Activated T-cell treated with anti-CD3 and anti-CD28 coated beads, Interleukin-2, amount 50 U/mL, for 72 hours (primary cell): Measurements from ENCODE around the gene MRGPRF. TPM values are rescaled to one million over a fixed set of nuclear protein-coding genes. Genes with fewer than 3 reads are reported as not detected.
"Not testable (repeated sequence)": the region's sequence is repeated elsewhere in the genome, so short reads cannot be mapped to it uniquely, and the experiment has no call there.

Source experiments
- ATAC-seq, 2 donors: fragments of 150-1000 bp; cut with Tn5 transposase; replicated peaks in 1 of 2; 2 replicates each; pipeline ENCODE4 v1.10.0; 2021; ENCODE audit warnings: moderate library complexity in 2 of 2, mild to moderate bottlenecking in 1 of 2
- DNase-seq, 2 donors: peaks; one replicate each; pipeline ENCODE4 v3.0.0; 2021 to 2022; ENCODE audit warnings: mixed read lengths in 1 of 2
- H3K27ac Mint-ChIP-seq: one replicate; pipeline ENCODE4 v1.8.0; 2022; ENCODE audit warnings: mild to moderate bottlenecking, moderate library complexity, mixed read lengths
- H3K27me3 Mint-ChIP-seq: one replicate; pipeline ENCODE4 v1.8.0; 2022; ENCODE audit warnings: low read depth, mixed read lengths
- H3K36me3 Mint-ChIP-seq, 2 donors: one replicate each; pipeline ENCODE4 v1.8.0; 2022; ENCODE audit warnings: mixed read lengths in 2 of 2, mild to moderate bottlenecking in 1 of 2; ENCODE audit not compliant: insufficient read depth in 2 of 2
- H3K4me1 Mint-ChIP-seq: one replicate; pipeline ENCODE4 v1.8.0; 2022; ENCODE audit warnings: low read depth, mixed read lengths
- H3K4me3 Mint-ChIP-seq, 2 donors: one replicate each; pipeline ENCODE4 v1.8.0; 2022; ENCODE audit warnings: mild to moderate bottlenecking in 2 of 2, mixed read lengths in 2 of 2, moderate library complexity in 2 of 2
- H3K9me3 Mint-ChIP-seq, 2 donors: one replicate each; pipeline ENCODE4 v1.8.0; 2022; ENCODE audit warnings: mixed read lengths in 2 of 2
- total RNA-seq, 2 donors: library from RNA; stranded (reverse); gene quantifications; one replicate each; pipeline ENCODE4 v1.2.3, GENCODE V29; 2022

The MRGPRF gene
- total RNA-seq, 2 donors from 2014 or later = not detected

DNA sequence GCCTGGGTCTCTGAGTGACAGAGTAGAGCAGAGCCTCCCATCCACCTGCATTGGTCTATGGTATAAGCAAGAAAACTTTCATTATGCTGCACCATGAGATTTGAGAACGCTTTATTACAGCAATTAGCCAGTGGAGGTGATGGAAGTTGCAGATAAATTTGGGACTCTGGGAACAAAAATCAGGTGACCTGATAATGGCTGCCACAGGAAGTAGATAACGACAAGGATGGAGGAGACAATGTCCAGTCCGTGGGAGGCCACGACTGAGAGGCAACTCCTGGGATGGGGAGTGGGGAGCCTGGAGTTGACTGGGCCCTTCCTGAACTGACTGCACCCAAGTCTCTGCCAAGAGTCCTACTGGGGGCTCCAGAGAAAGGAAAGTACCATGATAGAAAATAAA, 37.0 kb downstream of the MRGPRF start:
- ATAC-seq = no peak
- Mint-ChIP-seq H3K4me3 (no peak overlapping the region), H3K27ac (no peak overlapping the region), H3K27me3 (no peaks in the 10 kb centered on the region), H3K9me3 (no peaks in the 10 kb centered on the region), H3K4me1 (peaks cover 4% of the 10 kb centered on the region), H3K36me3 (no peaks in the 10 kb centered on the region)
- no peak for DNase-seq

DNA sequence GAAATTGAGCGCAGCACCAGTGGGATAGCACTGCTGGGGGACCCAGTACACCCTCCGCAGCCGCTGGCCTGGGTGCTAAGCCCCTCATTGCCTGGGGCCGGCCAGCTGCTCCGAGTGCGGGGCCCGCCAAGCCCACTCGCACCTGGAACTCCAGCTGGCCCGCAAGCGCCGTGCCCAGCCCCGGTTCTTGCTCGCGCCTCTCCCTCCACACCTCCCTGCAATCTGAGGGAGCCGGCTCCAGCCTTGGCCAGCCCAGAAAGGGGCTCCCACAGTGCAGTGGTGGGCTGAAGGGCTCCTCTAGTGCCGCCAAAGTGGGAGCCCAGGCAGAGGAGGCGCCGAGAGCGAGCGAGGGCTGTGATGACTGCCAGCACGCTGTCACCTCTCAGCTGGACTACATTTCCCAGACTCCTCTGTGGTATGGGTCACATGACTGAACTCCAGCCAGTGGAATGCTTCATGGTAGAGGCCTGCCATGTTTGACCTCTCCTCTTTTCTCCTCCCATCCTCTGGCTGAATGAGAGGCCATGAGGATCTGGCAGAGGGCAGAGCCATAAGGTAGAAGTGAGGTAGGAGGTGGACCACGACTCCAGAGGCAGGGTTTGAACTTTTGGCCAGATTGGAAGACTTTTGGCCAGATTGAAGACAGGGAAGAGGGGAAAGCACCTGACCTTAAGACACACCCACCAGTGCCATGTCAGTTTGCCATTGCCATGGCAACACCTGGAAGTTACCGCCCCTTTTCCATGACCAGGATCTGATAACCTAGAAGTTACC, 38.4 kb downstream of the MRGPRF start:
- H3K4me3 Mint-ChIP-seq = no peak overlapping the region

DNA sequence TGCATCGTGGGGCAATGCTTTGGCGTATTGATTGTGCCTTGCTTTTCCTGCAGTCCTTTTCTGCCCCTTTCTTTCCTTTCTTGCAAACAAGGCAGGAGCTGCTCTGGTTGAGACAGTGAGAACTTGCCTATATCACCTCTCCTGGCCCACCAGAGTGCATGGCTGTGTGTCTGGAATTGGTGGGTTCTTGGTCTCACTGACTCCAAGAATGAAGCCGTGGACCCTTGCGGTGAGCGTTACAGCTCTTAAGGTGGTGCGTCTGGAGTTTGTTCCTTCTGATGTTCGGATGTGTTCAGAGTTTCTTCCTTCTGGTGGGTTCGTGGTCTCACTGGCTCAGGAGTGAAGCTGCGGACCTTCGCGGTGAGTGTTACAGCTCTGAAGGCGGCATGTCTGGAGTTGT, 39.3 kb downstream of the MRGPRF start:
- not testable (repeated sequence) for H3K9me3 Mint-ChIP-seq, H3K4me3 Mint-ChIP-seq, H3K27me3 Mint-ChIP-seq, H3K27ac Mint-ChIP-seq, H3K36me3 Mint-ChIP-seq, H3K4me1 Mint-ChIP-seq, DNase-seq, ATAC-seq

More for the DNA sequence above, 38.4 kb downstream of the MRGPRF start:
- ATAC-seq = peak; percentile 75 to 84
- H3K27me3 Mint-ChIP-seq = no peaks in the 10 kb centered on the region
- DNase-seq = peak; percentile 15 to 19
- H3K36me3 Mint-ChIP-seq = no peaks in the 10 kb centered on the region
- no peak overlapping the region for H3K27ac Mint-ChIP-seq
- H3K4me1 Mint-ChIP-seq = peaks cover 4% of the 10 kb centered on the region
- H3K9me3 Mint-ChIP-seq = no peaks in the 10 kb centered on the region

DNA sequence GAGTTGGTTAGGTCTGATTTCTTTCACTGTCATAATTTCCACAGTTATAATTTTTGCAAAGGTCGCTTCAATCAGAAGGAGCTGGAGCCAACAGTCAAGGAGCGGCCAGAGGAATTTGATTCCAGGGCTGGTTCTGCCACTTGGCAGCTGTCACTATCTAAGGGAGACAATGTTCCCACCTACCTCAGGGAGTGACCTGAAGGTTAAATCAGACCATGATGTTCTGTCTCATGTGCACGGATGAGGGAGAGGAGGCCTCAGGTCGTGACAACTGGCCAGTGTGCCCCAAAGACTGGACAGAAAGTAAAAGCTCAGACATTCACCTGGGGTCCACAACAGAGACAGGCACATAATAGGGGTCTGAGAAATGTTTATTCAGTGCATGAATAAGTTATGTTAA, 39.8 kb downstream of the MRGPRF start:
- H3K4me1 Mint-ChIP-seq = peaks cover 4% of the 10 kb centered on the region
- no peak for DNase-seq
- no peaks in the 10 kb centered on the region for H3K9me3 Mint-ChIP-seq
- H3K36me3 Mint-ChIP-seq = no peaks in the 10 kb centered on the region
- ATAC-seq = no peak
- no peaks in the 10 kb centered on the region for H3K27me3 Mint-ChIP-seq
- no peak overlapping the region for H3K4me3 Mint-ChIP-seq
- H3K27ac Mint-ChIP-seq = no peak overlapping the region

DNA sequence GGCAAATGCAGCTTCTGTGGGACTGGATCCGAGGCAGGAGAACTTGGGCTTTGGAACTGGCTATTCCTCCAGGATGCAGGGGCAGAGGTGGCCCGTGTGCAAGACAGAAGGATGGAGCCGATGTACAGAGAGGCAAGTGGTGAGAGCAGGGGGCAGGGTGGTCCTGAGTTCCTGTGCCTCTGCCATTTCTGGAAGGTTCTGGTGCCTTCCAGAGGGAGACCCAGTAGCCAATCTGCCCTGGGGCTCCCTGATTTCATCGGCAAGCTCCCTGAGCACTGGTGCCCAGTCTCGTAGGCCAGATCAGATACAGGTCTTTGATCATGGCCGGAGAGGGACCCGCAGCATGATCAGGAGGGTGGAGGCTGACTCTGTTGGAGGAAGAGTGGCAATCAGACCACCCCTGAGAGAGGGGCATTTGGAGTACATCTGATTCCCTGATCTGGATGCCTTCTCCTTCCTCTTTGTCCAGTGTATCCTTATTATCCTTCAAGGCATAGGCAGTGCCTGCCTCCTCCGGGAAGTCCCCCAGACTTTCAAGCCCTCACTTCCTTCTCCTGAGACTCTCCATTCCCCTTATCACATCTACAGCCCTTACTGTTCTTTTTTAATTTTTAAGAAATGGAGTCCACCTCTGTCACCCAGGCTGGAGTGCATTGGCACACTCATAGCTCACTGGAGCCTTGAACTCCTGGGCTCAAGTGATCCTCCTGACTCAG, 42.0 kb downstream of the MRGPRF start:
- no peaks in the 10 kb centered on the region for H3K27me3 Mint-ChIP-seq
- ATAC-seq = no peak
- no peak for DNase-seq
- no peaks in the 10 kb centered on the region for H3K9me3 Mint-ChIP-seq
- H3K36me3 Mint-ChIP-seq = no peaks in the 10 kb centered on the region
- H3K4me3 Mint-ChIP-seq = no peak overlapping the region
- no peak overlapping the region for H3K27ac Mint-ChIP-seq
- peaks cover 7% of the 10 kb centered on the region for H3K4me1 Mint-ChIP-seq

DNA sequence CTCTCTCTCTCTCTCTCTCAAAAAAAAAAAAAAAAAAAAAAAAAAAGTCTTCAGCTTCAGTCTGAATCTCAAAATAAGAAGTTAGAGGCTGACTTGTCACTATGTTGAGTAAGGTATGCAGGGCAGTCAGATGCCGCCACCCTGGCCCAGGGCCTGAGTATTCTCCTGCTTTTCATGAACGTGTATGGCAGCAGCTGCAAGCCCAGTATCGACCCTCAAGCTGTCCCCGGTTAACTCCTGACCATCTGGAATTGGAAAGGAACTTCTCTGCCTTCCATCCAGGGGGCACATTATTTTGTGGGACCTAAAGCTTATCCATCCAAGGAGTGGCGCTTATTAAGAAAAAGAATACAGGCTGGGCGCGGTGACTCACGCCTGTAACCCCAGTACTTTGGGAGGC, 43.7 kb downstream of the MRGPRF start:
- no peak for DNase-seq
- ATAC-seq = no peak
- Mint-ChIP-seq H3K36me3 (no peaks in the 10 kb centered on the region), H3K4me3 (no peak overlapping the region), H3K4me1 (peaks cover 4% of the 10 kb centered on the region), H3K27me3 (no peaks in the 10 kb centered on the region), H3K9me3 (no peaks in the 10 kb centered on the region), H3K27ac (no peak overlapping the region)

DNA sequence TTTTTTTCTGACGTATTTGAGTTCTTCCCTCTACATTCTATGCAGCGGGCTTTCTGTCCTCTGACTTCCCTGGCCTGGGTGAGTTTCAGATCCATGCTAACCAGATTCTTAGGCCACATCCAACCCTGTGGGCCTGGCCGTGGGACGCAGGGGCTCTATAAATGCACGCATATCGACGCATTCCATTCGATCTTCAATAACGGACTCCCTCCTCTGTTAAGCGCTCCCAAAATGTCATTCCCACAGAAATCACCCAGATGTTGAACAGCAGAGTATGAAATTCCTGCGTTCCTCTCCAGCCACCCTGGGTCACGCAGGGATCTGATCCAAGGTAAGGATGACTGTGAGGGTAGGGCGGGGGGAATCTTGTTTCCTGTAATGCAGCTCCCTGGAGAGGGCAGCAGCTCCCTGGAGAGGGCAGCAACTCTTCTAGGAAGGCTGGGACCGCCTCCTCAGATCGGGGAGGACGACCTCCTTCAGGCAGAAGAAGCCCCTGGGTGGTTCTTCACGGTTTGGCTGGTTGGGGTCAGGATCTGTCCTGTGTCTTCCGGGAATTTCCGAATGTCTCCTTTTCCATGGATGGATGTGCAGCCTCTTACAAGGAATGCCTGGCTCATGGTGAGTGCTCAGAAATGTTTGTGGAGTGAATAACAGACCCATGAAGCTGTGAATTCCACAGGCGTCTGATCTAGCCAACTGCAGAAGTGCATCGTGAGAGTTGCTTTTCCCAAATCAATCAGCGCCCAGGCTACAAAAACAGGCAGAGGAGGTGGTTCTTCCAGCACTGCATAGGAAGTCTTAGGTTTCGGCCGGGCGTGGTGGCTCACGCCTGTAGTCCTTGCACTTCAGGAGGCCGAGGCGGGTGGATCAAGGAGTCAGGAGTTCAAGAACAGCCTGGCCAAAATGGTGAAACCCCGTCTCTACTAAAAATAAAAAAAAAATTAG, 44.5 kb downstream of the MRGPRF start:
- DNase-seq = no peak
- no peaks in the 10 kb centered on the region for H3K27me3 Mint-ChIP-seq
- no peak overlapping the region for H3K27ac Mint-ChIP-seq

GRCh38 chr11:68966894-68967780, 45.9 kb downstream of the MRGPRF start:
- ATAC-seq (no peak), DNase-seq (no peak)
- Mint-ChIP-seq H3K4me1 (peaks cover 14% of the 10 kb centered on the region), H3K27me3 (no peaks in the 10 kb centered on the region), H3K27ac (no peak overlapping the region), H3K9me3 (no peaks in the 10 kb centered on the region), H3K36me3 (peaks cover 0 to 4% of the 10 kb centered on the region in 2 donors), H3K4me3 (no peak overlapping the region)

More for the DNA sequence above, 44.5 kb downstream of the MRGPRF start:
- Mint-ChIP-seq H3K9me3 (no peaks in the 10 kb centered on the region), H3K36me3 (peaks cover 0 to 4% of the 10 kb centered on the region in 2 donors), H3K4me1 (peaks cover 4% of the 10 kb centered on the region), H3K4me3 (no peak overlapping the region)
- no peak for ATAC-seq

- no peaks in the 10 kb centered on the region for H3K27me3 Mint-ChIP-seq
- H3K4me3 Mint-ChIP-seq = no peak overlapping the region
- DNase-seq (no peak), ATAC-seq (no peak)
- H3K4me1 Mint-ChIP-seq = peaks cover 14% of the 10 kb centered on the region
- no peak overlapping the region for H3K27ac Mint-ChIP-seq
- H3K36me3 Mint-ChIP-seq = peaks cover 0 to 4% of the 10 kb centered on the region in 2 donors
- H3K9me3 Mint-ChIP-seq = no peaks in the 10 kb centered on the region
Observed at GRCh38 chr11:68965901-68966853, 46.9 kb downstream of the MRGPRF start.

DNA sequence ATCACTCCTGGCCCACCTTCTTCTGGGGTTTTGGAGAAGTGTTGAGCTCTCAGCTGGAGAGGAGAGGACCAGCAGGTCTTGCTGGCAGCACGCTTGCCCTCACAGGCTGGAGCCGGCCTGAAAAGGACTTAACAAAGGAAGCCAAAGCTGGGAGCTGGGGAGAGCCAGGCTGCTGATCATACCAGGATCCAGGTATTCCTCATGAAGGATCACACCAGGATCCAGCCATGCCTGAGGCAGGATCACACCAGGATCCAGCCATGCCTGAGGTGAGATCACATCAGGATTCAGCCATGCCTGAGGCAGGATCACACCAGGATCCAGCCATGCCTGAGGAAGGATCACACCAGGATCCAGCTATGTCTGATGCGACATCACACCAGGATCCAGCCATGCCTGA, 49.3 kb downstream of the MRGPRF start:
- no peaks in the 10 kb centered on the region for H3K27me3 Mint-ChIP-seq
- ATAC-seq (no peak), DNase-seq (no peak)
- no peak overlapping the region for H3K27ac Mint-ChIP-seq
- peaks cover 14% of the 10 kb centered on the region for H3K4me1 Mint-ChIP-seq
- peak overlapping the region in 1 of 2 donors; percentile 20 for H3K4me3 Mint-ChIP-seq
- H3K9me3 Mint-ChIP-seq = no peaks in the 10 kb centered on the region
- H3K36me3 Mint-ChIP-seq = peaks cover 0 to 4% of the 10 kb centered on the region in 2 donors

DNA sequence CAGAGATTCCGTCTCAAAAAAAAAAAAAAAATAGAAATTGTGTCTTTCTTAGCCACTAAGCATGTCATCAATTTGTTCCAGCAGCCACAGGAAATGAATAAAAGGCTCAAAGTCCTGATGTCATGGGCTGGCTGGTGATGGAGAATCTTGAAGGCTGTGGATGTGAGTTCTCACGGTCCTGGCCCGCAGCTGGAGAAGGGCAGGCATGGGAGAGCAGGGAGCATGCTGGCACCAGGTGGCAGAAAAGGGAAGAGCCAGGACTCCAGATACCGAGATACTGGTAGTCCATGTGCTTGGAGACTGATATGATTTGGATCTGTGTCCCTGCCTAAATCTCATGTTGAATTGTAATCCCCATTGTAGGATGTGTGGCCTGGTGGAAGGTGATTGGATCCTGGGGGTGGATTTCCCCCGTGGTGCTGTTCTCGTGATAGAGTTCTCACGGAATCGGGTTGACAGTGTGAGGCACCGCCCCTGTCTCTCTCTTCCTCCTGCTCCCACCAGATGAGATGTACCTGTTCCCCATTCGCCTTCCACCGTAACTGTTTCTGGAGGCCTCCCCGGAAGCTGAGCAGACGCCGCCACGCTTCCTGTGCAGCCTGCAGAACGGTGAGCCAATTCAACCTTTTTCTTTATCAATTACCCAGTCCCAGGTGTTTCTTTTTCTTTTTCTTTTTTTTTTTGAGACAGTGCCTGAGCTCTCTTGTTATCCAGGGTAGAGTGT, 50.4 kb downstream of the MRGPRF start:
- H3K27ac Mint-ChIP-seq = peak overlapping the region; percentile 21
- ATAC-seq (peak; percentile 40 to 74), DNase-seq (peak; percentile 11 to 12)
- peak overlapping the region; percentile 17 to 53 for H3K4me3 Mint-ChIP-seq
- peaks cover 14% of the 10 kb centered on the region for H3K4me1 Mint-ChIP-seq
- H3K9me3 Mint-ChIP-seq = no peaks in the 10 kb centered on the region
- H3K36me3 Mint-ChIP-seq = peaks cover 0 to 4% of the 10 kb centered on the region in 2 donors
- H3K27me3 Mint-ChIP-seq = no peaks in the 10 kb centered on the region
